Smooth muscle cell (in vitro differentiated cells): Measurements from ENCODE around the gene KRTAP10-2. TPM values are rescaled to one million over a fixed set of nuclear protein-coding genes. Genes with fewer than 3 reads are reported as not detected.
"Not testable (repeated sequence)": the region's sequence is repeated elsewhere in the genome, so short reads cannot be mapped to it uniquely, and the experiment has no call there.

Source experiments
- DNase-seq: peaks from one replicate; lab custom pipeline; 2025; ENCODE audit not compliant: unreplicated experiment; lab: John Stamatoyannopoulos, UW
- H2AFZ ChIP-seq: fragments of 200-600 bp; sonication (generic); 2 replicates; pipeline ENCODE4 v1.6.0; 2016; ENCODE audit warnings: antibody characterized with exemption, low read depth, mild to moderate bottlenecking
- H3F3A ChIP-seq: fragments of 200-600 bp; sonication (generic); 2 replicates; pipeline ENCODE4 v1.6.0; 2017; ENCODE audit warnings: antibody characterized with exemption, low read depth
- H3K27ac ChIP-seq: fragments of 200-600 bp; sonication (generic); 2 replicates; pipeline ENCODE4 v1.5.1; 2016; ENCODE audit warnings: low read depth, mild to moderate bottlenecking
- H3K27me3 ChIP-seq: fragments of 200-600 bp; sonication (generic); 2 replicates; pipeline ENCODE4 v1.6.1; 2016; ENCODE audit warnings: low read depth, mild to moderate bottlenecking
- H3K36me3 ChIP-seq: fragments of 200-600 bp; sonication (generic); 2 replicates; pipeline ENCODE4 v1.5.1; 2016; ENCODE audit warnings: low read depth
- H3K4me1 ChIP-seq: fragments of 200-600 bp; sonication (generic); 2 replicates; pipeline ENCODE4 v1.5.1; 2016; ENCODE audit warnings: low read depth
- H3K4me2 ChIP-seq: fragments of 200-600 bp; sonication (generic); 2 replicates; pipeline ENCODE4 v1.6.0; 2016; ENCODE audit warnings: mild to moderate bottlenecking
- H3K4me3 ChIP-seq: fragments of 200-600 bp; sonication (generic); 2 replicates; pipeline ENCODE4 v1.5.1; 2016; ENCODE audit warnings: mild to moderate bottlenecking
- H3K79me2 ChIP-seq: fragments of 200-600 bp; sonication (generic); 2 replicates; pipeline ENCODE4 v1.6.0; 2016; ENCODE audit warnings: low read depth, mild to moderate bottlenecking
- H3K9ac ChIP-seq: fragments of 200-600 bp; sonication (generic); 2 replicates; pipeline ENCODE4 v1.6.0; 2016; ENCODE audit warnings: low read depth
- H3K9me3 ChIP-seq: fragments of 200-600 bp; sonication (generic); replicated peaks from 2 replicates; pipeline ENCODE4 v1.5.1; 2016; ENCODE audit warnings: low read depth
- H4K20me1 ChIP-seq: fragments of 200-600 bp; sonication (generic); 2 replicates; pipeline ENCODE4 v1.6.0; 2016; ENCODE audit warnings: low read depth
- CTCF ChIP-seq: fragments of 200-600 bp; sonication (generic); IDR thresholded peaks from 2 replicates; pipeline ENCODE4 v1.5.1; 2017; ENCODE audit warnings: borderline replicate concordance, mild to moderate bottlenecking, antibody characterized with exemption; ENCODE audit not compliant: insufficient read depth, poor library complexity, severe bottlenecking
- WGBS: methylation state at CpG from one replicate; pipeline ENCODE4 v1.1.7; 2016; ENCODE audit warnings: low lambda C conversion rate; 5-methylcytosine and 5-hydroxymethylcytosine counted together
- polyA plus RNA-seq: library from polyadenylated mRNA; unstranded; fragments of >200 nt; fragmentation: Nextera tagmentation; extraction: Ambion mirVana; gene quantifications from 2 replicates; pipeline ENCODE4 v1.2.1, GENCODE V29; 2016
- total RNA-seq: library from RNA; depleted of rRNA; stranded (reverse); fragments of >200 nt; gene quantifications from 2 replicates; pipeline ENCODE4 v1.2.3, GENCODE V29; 2014

The KRTAP10-2 gene
- total and polyA plus RNA-seq, 2 experiments from 2014 or later: not detected

GRCh38 chr21:44583800-44584147 is 32.5 kb upstream of the KRTAP10-2 start:
- H2AFZ ChIP-seq: no peak overlapping the region
- no peaks in the 10 kb centered on the region for H4K20me1 ChIP-seq
- H3F3A ChIP-seq: no peaks in the 10 kb centered on the region
- H3K4me2 ChIP-seq: no peak overlapping the region
- H3K4me1 ChIP-seq: peaks cover 3% of the 10 kb centered on the region
- H3K27ac ChIP-seq: no peak overlapping the region
- no peak overlapping the region for H3K4me3 ChIP-seq
- no peaks in the 10 kb centered on the region for H3K79me2 ChIP-seq
- H3K36me3 ChIP-seq: no peaks in the 10 kb centered on the region
- no peak overlapping the region for H3K9ac ChIP-seq
- peaks cover 9% of the 10 kb centered on the region for H3K9me3 ChIP-seq
- no peak for DNase-seq
- 81% methylated on average over 6 of the region's 6 CpGs for WGBS
- no peak for TF ChIP-seq CTCF
- H3K27me3 ChIP-seq: no peaks in the 10 kb centered on the region

- H3K9ac ChIP-seq: no peak overlapping the region
- H3K4me3 ChIP-seq: no peak overlapping the region
- no peaks in the 10 kb centered on the region for H3F3A ChIP-seq
- no peak for TF ChIP-seq CTCF
- H3K36me3 ChIP-seq: no peaks in the 10 kb centered on the region
- 35% methylated on average over 11 of the region's 11 CpGs for WGBS
- no peak overlapping the region for H2AFZ ChIP-seq
- no peaks in the 10 kb centered on the region for H4K20me1 ChIP-seq
- no peaks in the 10 kb centered on the region for H3K79me2 ChIP-seq
- H3K4me2 ChIP-seq: no peak overlapping the region
- DNase-seq: no peak
- peaks cover 3% of the 10 kb centered on the region for H3K4me1 ChIP-seq
- no peak overlapping the region for H3K27ac ChIP-seq
- peaks cover 9% of the 10 kb centered on the region for H3K9me3 ChIP-seq
- no peaks in the 10 kb centered on the region for H3K27me3 ChIP-seq
Observed at GRCh38 chr21:44583089-44583799, 31.9 kb upstream of the KRTAP10-2 start.

- Histone ChIP-seq H3K9ac (no peak overlapping the region), H3K27ac (no peak overlapping the region), H3K4me1 (peaks cover 3% of the 10 kb centered on the region), H3K79me2 (no peaks in the 10 kb centered on the region), H3K4me3 (no peak overlapping the region), H3K4me2 (no peak overlapping the region), H2AFZ (no peak overlapping the region), H3K9me3 (peaks cover 12% of the 10 kb centered on the region), H3F3A (no peaks in the 10 kb centered on the region), H3K27me3 (no peaks in the 10 kb centered on the region), H4K20me1 (no peaks in the 10 kb centered on the region), H3K36me3 (no peaks in the 10 kb centered on the region)
- TF ChIP-seq CTCF: no peak
- 80% methylated on average over 15 of the region's 15 CpGs for WGBS
- no peak for DNase-seq
Observed at GRCh38 chr21:44582055-44582454, 30.8 kb upstream of the KRTAP10-2 start.

GRCh38 chr21:44581158-44581557 is 29.9 kb upstream of the KRTAP10-2 start:
- Histone ChIP-seq H3K4me2 (no peak overlapping the region), H3K4me3 (no peak overlapping the region), H3K79me2 (no peaks in the 10 kb centered on the region), H3K27me3 (no peaks in the 10 kb centered on the region), H3K27ac (no peak overlapping the region), H3F3A (no peaks in the 10 kb centered on the region), H3K9me3 (peaks cover 17% of the 10 kb centered on the region), H3K4me1 (peaks cover 3% of the 10 kb centered on the region), H2AFZ (no peak overlapping the region), H3K9ac (no peak overlapping the region), H4K20me1 (no peaks in the 10 kb centered on the region), H3K36me3 (no peaks in the 10 kb centered on the region)
- no peak for DNase-seq
- WGBS: 91% methylated on average over 3 of the region's 3 CpGs
- TF ChIP-seq CTCF: no peak

- H4K20me1 ChIP-seq, H3K9ac ChIP-seq, DNase-seq, H3F3A ChIP-seq, H3K27me3 ChIP-seq, H3K4me1 ChIP-seq, H3K4me2 ChIP-seq, H3K79me2 ChIP-seq, H2AFZ ChIP-seq, H3K27ac ChIP-seq, H3K36me3 ChIP-seq, H3K4me3 ChIP-seq: not testable (repeated sequence)
- 82% methylated on average over 19 of the region's 19 CpGs for WGBS
- peaks cover 17% of the 10 kb centered on the region for H3K9me3 ChIP-seq
Observed at GRCh38 chr21:44580231-44580821, 29.0 kb upstream of the KRTAP10-2 start, which contains the start of gene KRTAP10-5. TSS of gene KRTAP10-5 (minus strand) at chr21:44580604. CDS start at chr21:44580578, 26 bp downstream.
